ENCODE measurements around the gene TMEFF2.

Gene TMEFF2

DNA sequence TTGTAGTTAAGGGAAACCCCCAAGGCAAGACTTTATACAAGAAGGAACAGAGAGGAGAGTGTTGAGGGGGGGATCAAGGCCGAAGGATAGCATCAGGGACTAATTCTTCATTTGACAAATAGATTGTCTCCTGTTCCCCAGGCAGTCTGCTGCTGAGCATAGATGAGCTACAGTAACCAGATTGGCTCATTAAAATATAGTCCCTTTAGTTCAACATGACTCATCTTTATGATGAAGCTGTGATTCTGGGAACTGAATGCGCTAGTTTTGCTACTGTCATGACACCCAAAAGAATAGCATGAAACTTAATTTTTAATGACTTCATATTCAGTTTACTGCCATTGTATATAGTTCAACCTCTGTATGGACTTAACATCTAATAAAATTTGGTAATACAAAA is 35.5 kb downstream of the TMEFF2 start:
- CTCF ChIA-PET: no interaction called here
- POLR2A ChIA-PET: no interaction called here
- no peaks in the 10 kb centered on the region for H3K36me3 ChIP-seq (ENCODE audit: control insufficient read depth in 2 of 2, insufficient read depth in 1 of 2, low read length in 2 of 2)
- H3K9me3 ChIP-seq (ENCODE audit: control insufficient read depth, insufficient read depth, low read depth, low read length): no peaks in the 10 kb centered on the region
- no peaks in the 10 kb centered on the region for H3K4me1 ChIP-seq (ENCODE audit: control insufficient read depth, insufficient read depth, low read length)
- TF ChIP-seq, protein P1, sequence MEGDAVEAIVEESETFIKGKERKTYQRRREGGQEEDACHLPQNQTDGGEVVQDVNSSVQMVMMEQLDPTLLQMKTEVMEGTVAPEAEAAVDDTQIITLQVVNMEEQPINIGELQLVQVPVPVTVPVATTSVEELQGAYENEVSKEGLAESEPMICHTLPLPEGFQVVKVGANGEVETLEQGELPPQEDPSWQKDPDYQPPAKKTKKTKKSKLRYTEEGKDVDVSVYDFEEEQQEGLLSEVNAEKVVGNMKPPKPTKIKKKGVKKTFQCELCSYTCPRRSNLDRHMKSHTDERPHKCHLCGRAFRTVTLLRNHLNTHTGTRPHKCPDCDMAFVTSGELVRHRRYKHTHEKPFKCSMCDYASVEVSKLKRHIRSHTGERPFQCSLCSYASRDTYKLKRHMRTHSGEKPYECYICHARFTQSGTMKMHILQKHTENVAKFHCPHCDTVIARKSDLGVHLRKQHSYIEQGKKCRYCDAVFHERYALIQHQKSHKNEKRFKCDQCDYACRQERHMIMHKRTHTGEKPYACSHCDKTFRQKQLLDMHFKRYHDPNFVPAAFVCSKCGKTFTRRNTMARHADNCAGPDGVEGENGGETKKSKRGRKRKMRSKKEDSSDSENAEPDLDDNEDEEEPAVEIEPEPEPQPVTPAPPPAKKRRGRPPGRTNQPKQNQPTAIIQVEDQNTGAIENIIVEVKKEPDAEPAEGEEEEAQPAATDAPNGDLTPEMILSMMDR (tag by site-specific recombination; IDR thresholded peaks at IDR 0.05): no peak
- no peak for TF ChIP-seq ZNF623 (tag by site-specific recombination; IDR thresholded peaks at IDR 0.05)
- TF ChIP-seq, protein P2, sequence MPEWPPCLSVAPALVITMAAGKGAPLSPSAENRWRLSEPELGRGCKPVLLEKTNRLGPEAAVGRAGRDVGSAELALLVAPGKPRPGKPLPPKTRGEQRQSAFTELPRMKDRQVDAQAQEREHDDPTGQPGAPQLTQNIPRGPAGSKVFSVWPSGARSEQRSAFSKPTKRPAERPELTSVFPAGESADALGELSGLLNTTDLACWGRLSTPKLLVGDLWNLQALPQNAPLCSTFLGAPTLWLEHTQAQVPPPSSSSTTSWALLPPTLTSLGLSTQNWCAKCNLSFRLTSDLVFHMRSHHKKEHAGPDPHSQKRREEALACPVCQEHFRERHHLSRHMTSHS (tag by site-specific recombination; IDR thresholded peaks at IDR 0.05): no peak
- no peak for TF ChIP-seq RBAK (tag by site-specific recombination; IDR thresholded peaks at IDR 0.05)
- no peak for TF ChIP-seq ZNF24 (tag by site-specific recombination; IDR thresholded peaks at IDR 0.05)
- TF ChIP-seq, protein P3, sequence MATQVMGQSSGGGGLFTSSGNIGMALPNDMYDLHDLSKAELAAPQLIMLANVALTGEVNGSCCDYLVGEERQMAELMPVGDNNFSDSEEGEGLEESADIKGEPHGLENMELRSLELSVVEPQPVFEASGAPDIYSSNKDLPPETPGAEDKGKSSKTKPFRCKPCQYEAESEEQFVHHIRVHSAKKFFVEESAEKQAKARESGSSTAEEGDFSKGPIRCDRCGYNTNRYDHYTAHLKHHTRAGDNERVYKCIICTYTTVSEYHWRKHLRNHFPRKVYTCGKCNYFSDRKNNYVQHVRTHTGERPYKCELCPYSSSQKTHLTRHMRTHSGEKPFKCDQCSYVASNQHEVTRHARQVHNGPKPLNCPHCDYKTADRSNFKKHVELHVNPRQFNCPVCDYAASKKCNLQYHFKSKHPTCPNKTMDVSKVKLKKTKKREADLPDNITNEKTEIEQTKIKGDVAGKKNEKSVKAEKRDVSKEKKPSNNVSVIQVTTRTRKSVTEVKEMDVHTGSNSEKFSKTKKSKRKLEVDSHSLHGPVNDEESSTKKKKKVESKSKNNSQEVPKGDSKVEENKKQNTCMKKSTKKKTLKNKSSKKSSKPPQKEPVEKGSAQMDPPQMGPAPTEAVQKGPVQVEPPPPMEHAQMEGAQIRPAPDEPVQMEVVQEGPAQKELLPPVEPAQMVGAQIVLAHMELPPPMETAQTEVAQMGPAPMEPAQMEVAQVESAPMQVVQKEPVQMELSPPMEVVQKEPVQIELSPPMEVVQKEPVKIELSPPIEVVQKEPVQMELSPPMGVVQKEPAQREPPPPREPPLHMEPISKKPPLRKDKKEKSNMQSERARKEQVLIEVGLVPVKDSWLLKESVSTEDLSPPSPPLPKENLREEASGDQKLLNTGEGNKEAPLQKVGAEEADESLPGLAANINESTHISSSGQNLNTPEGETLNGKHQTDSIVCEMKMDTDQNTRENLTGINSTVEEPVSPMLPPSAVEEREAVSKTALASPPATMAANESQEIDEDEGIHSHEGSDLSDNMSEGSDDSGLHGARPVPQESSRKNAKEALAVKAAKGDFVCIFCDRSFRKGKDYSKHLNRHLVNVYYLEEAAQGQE (tag by site-specific recombination; IDR thresholded peaks at IDR 0.05): no peak
- TF ChIP-seq, protein P4, sequence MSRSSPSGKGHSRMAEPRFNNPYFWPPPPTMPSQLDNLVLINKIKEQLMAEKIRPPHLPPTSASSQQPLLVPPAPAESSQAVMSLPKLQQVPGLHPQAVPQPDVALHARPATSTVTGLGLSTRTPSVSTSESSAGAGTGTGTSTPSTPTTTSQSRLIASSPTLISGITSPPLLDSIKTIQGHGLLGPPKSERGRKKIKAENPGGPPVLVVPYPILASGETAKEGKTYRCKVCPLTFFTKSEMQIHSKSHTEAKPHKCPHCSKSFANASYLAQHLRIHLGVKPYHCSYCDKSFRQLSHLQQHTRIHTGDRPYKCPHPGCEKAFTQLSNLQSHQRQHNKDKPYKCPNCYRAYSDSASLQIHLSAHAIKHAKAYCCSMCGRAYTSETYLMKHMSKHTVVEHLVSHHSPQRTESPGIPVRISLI (tag by site-specific recombination; IDR thresholded peaks at IDR 0.05): no peak
- TF ChIP-seq, protein P5, sequence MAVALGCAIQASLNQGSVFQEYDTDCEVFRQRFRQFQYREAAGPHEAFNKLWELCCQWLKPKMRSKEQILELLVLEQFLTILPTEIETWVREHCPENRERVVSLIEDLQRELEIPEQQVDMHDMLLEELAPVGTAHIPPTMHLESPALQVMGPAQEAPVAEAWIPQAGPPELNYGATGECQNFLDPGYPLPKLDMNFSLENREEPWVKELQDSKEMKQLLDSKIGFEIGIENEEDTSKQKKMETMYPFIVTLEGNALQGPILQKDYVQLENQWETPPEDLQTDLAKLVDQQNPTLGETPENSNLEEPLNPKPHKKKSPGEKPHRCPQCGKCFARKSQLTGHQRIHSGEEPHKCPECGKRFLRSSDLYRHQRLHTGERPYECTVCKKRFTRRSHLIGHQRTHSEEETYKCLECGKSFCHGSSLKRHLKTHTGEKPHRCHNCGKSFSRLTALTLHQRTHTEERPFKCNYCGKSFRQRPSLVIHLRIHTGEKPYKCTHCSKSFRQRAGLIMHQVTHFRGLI (tag by site-specific recombination; IDR thresholded peaks at IDR 0.05): no peak
- no peak for TF ChIP-seq ZNF311 (tag by site-specific recombination; IDR thresholded peaks at IDR 0.05; ENCODE audit: borderline replicate concordance)
- no peak for TF ChIP-seq ZNF600 (tag by site-specific recombination; IDR thresholded peaks at IDR 0.05)
- no peak for TF ChIP-seq SALL2 (tag by site-specific recombination; IDR thresholded peaks at IDR 0.05; ENCODE audit: borderline replicate concordance)
- no peak for TF ChIP-seq MEIS1 (CRISPR knock-in tag; IDR thresholded peaks at IDR 0.05; ENCODE audit: borderline replicate concordance)
- TF ChIP-seq ZNF658 (tag by site-specific recombination; IDR thresholded peaks at IDR 0.05): no peak
- no peak for TF ChIP-seq SCRT1 (tag by site-specific recombination; IDR thresholded peaks at IDR 0.05; ENCODE audit: borderline replicate concordance)
- H3K27ac ChIP-seq (ENCODE audit: extremely low read depth, low read depth, low read length): no peak overlapping the region
- no peak overlapping the region for H3K4me3 ChIP-seq (ENCODE audit: low read depth, low read length)

DNA sequence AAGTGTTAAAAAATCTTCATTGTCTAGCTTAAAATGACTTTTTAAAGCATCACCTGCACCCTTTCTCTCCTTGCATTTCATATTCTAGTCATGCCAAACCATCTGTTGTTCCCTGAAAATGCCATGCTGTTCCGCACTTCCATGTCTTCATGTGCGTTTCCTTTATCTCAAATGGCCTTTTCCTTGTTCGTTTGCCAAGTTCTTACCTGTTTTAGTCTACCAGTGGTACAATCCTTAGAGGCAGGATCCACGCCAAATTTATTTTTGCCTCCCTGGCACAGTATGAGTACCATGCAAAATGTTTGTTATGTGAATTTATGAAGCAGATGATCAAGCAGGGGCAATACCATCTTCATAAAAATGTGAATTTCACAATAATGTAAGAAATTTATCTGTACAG is 37.0 kb downstream of the TMEFF2 start:
- Histone ChIP-seq H3K27ac (ENCODE audit: extremely low read depth, low read depth, low read length) (no peak overlapping the region), H3K9me3 (ENCODE audit: control insufficient read depth, insufficient read depth, low read depth, low read length) (no peaks in the 10 kb centered on the region), H3K4me1 (ENCODE audit: control insufficient read depth, insufficient read depth, low read length) (no peaks in the 10 kb centered on the region), H3K4me3 (ENCODE audit: low read depth, low read length) (no peak overlapping the region), H3K36me3 (ENCODE audit: control insufficient read depth in 2 of 2, insufficient read depth in 1 of 2, low read length in 2 of 2) (no peaks in the 10 kb centered on the region)
- CTCF ChIA-PET: interaction anchor here (0.9 to 1.4 kb wide), 2 partner anchors 10 to 345 kb away, joined by 3 to 5 read pairs; no protein-coding TSS in a partner anchor
- POLR2A ChIA-PET: no interaction called here
- TF ChIP-seq, protein P6, sequence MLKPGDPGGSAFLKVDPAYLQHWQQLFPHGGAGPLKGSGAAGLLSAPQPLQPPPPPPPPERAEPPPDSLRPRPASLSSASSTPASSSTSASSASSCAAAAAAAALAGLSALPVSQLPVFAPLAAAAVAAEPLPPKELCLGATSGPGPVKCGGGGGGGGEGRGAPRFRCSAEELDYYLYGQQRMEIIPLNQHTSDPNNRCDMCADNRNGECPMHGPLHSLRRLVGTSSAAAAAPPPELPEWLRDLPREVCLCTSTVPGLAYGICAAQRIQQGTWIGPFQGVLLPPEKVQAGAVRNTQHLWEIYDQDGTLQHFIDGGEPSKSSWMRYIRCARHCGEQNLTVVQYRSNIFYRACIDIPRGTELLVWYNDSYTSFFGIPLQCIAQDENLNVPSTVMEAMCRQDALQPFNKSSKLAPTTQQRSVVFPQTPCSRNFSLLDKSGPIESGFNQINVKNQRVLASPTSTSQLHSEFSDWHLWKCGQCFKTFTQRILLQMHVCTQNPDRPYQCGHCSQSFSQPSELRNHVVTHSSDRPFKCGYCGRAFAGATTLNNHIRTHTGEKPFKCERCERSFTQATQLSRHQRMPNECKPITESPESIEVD (tag by site-specific recombination; IDR thresholded peaks at IDR 0.05): no peak

Data from HEK293 (cell line).